Vagina (tissue), 2 donors: ENCODE measurements around the gene ZNF79.
"Not testable (repeated sequence)": the region's sequence is repeated elsewhere in the genome, so short reads cannot be mapped to it uniquely, and the experiment has no call there.

Experiments used
- CTCF ChIP-seq, 3 experiments: fragments of 450-650 bp in 2 of 3; fragments of 200-600 bp in 1 of 3; sonication (generic) in 1 of 3; IDR thresholded peaks; one replicate each; pipeline ENCODE4 v1.5.1; 2017 to 2019; ENCODE audit warnings: antibody characterized with exemption in 3 of 3, mild to moderate bottlenecking in 2 of 3, moderate library complexity in 2 of 3
- POLR2AphosphoS5 ChIP-seq, 2 donors: sonication (generic); formaldehyde crosslinking; IDR thresholded peaks; one replicate each; pipeline ENCODE4 v1.9.0; 2017; ENCODE audit warnings: antibody characterized with exemption in 2 of 2, mild to moderate bottlenecking in 2 of 2, low read depth in 1 of 2; ENCODE audit not compliant: insufficient read depth in 1 of 2

GRCh38 chr9:127466407-127466917, 42.3 kb downstream of the ZNF79 start:
- TF ChIP-seq CTCF (IDR thresholded peaks at IDR 0.05); POLR2AphosphoS5 (IDR thresholded peaks at IDR 0.05; ENCODE audit: insufficient read depth in 1 of 2, low read depth in 1 of 2): not testable (repeated sequence)
